Colon (tissue), 2 donors: ENCODE data around the gene ENTPD8.

Source experiments
- FAIRE-seq: peaks from 2 replicates; lab custom pipeline; 2012; peaks lifted over from hg19 to GRCh38; lab: Jason Lieb, UNC
- donor health status: control.
- donor health status: control.

Gene ENTPD8

DNA sequence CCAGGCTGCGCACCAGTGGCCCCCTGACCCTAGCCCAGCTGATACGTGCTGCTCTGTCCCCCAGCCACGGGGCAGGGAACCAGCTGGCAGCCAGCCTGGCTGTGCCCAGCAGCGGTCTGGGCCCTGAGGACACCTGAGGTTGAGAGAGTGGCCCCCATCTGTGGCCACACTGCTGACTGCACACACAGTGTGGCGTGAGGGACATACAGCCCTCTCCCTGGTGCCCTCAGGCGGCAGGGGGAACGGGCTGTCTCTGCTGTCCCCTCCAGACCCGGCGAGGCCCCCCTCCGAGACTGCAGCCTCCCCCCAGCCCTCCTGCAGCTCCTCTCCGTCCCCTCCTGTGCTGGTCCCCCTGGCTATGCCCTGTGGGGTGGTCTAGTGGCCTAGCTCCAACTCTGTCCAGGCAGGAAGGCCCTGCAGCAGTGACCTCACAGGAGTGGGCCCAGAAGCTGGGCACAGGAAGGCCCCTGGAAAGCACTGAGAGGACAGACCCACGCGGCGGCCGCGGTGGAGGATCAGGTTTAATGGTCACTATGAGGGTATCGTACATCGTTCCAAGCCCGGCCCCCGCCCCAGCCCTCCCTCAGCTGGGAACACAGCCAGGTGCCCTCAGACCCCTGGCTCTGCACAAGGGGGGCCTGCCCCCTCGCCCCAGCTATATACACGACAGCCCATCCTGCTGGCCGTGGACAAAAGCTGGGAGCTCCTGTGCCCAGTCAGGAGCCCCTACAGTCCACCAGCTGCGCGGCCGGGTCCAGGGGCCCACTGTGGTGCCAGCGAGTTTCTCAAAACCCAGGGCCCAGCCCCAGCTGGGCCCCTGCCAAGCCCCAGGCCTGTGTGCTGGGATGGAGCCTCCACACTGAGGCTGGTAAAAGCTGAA lies 6.8 kb upstream of the ENTPD8 start:
- FAIRE-seq = no peak

DNA sequence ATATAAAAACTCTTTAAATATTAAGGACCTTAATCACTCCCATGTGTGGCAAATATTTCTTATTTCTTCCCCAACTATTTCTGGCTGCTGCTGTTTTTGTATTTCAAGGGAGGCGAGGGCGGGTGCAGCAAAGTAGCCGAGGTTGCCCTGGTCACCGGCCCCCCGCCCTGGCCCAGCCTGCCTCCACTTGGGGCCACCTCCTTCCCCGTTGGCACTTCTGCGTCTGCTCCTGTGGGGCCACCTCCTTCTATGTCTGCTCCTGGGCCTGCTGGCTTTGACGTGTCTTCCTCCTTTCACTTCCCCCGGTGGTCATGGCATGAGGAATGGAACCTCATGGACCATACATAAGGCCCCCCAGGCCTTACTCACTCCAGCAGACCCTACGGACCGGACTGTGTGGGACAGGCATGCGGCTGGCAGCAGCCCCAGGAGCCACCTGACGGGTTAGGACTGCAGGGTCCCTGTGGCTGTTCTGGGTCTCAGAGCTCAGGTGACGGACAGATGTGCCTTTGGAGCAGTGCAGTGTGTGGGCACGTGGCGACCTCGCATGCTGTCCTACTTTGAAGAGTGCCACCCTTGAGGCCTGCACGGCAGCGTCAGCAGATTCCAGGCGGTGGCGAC lies 5.8 kb upstream of the ENTPD8 start:
- no peak for FAIRE-seq

DNA sequence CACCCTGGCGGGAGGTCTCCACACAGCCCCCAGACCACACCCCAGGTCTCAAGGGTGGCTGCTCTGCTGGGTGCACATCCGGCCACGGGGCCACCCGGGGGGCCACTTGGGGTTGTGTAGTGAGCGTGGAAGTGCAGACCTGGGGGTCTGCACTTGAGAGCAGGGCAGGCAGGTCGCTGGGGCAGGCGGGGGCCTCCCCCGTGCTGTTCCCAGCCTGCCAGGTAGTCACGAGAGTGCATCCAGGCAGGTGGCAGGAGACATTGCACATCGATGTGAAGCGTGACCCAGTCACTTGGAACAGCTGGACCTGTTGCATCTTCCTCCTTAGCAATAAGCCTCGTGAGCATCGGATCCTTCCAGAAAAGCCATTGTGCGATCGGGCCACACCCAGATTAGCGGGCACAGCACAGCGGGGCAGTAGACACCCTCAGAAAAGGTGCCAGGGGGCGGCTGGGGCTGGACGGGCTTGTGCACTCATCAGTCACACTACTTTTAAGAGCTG lies 4.8 kb upstream of the ENTPD8 start:
- no peak for FAIRE-seq

DNA sequence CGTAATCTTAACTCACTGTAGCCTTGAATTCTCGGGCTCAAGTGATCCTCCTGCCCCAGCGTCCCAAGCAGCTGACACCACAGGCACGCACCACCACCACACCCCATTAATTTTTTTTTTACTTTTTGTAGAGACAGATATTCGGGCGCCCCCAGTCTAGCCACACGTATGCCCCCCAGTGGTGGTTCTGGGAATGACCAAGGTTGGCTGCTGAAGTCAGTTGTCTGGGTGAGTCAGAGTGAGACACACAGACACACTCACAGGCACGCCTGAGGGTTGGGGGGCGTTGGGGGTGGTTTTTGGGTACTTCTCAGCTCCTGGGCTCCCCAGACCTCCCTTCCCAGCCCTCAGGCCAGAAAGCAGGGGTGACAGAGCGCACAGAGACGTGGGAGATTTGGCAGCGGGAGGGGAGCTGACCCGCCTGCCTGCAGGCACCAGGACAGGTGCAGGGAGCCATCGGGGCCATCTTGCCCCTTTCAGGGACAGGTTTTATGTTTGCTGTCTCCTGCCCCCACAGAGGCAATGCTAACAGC lies 4.2 kb upstream of the ENTPD8 start:
- no peak for FAIRE-seq

DNA sequence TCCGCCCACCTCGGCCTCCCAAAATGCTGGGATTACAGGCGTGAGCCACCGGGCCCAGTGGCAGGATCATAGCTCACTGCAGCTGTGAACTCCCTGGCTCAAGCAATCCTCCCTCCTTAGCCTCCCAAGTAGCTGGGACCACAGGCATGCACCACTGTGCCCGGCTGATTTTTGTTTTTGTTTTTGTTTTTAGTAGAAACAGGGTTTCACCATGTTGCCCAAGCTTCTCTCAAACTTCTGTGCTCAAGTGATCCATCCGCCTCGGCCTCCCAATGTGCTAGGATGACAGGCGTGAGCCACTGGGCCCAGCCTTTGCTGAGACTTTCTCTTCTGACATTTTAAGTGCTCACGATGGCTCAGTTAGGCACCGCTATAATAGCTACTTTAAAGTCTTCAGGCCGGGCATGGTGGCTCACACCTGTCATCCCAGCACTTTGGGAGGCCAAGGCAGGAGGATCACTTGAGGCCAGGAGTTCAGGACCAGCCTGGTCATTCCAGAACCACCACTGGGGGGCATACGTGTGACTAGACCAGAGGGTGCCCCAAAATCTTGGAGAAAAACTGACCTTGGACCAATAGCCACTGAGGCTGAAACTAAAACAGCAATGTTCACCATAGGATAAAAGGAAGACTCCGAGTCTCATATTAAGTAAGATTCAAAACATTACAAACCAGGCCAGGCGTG lies 3.1 kb upstream of the ENTPD8 start:
- FAIRE-seq = no peak

DNA sequence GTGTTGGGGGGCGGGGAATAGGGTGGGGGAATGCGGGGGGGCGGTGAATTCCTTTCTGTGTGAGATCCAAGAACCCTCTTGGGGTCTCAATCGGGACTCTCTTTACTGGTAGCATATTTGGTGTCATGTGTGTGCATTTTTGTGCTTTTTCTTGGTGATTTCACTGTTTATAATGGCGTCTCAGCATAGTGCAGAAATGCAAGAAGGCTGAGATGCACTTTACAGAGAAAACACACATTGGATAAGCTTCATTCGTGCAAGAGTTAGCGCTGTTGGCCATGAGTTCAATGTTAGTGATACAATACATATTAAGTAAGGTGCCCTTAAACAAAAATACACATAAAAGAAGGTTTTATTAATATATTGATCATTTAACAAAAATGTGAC lies 771 bp upstream of the ENTPD8 start:
- no peak for FAIRE-seq

DNA sequence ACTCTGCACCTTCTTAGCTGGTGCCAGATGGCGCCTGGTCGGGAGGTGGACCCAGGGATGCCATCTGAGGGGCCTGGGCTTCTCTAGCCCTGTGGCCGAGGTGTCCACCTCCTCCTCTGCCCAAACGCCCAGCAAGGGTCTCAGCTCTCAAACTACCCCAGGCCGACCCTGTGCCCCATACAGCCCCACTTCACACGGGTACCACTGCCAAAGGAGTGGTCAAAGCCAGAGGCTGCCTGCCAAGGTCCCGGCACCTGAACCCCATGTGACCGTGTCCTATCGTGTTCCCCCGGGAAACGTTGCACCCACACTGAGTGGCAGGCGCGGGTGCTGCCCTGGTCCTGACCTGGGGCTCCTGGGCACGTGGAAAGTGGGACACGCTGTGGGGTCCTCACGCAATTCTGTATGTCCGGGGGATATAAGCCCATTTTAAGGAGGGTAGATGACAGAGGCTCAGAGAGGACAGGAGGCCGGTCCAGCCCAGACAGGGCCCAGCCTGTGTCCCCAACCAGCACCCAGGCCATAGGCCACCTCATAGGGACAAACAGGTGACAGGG lies 1.9 kb downstream of the ENTPD8 start:
- FAIRE-seq = no peak

DNA sequence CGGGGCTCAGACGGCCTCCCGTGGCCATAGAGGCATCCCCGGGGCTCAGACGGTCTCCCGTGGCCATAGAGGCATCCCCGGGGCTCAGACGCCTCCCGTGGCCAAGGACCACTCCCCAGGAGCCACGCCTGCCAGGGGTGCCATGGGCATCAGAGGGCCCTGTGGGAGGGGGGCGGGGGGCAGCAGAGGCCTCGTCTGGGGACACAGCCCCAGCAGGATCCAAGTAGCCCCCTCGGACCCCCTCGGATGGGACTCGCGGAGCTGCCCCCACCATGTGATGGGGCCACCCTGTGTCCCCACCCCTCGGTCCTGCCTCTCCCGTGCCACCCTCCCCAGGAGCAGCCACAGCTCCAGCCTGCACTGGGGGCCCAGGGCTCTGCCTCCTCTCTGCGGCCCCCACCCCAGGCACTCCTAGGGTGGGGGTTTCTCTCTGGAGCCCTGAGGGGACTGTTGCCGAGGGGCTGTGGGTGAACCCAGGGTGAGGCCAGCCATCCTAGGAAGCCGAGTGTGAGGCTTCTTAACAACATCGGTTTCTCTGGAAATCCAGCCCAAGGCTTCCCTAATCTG lies 2.5 kb downstream of the ENTPD8 start:
- no peak for FAIRE-seq

DNA sequence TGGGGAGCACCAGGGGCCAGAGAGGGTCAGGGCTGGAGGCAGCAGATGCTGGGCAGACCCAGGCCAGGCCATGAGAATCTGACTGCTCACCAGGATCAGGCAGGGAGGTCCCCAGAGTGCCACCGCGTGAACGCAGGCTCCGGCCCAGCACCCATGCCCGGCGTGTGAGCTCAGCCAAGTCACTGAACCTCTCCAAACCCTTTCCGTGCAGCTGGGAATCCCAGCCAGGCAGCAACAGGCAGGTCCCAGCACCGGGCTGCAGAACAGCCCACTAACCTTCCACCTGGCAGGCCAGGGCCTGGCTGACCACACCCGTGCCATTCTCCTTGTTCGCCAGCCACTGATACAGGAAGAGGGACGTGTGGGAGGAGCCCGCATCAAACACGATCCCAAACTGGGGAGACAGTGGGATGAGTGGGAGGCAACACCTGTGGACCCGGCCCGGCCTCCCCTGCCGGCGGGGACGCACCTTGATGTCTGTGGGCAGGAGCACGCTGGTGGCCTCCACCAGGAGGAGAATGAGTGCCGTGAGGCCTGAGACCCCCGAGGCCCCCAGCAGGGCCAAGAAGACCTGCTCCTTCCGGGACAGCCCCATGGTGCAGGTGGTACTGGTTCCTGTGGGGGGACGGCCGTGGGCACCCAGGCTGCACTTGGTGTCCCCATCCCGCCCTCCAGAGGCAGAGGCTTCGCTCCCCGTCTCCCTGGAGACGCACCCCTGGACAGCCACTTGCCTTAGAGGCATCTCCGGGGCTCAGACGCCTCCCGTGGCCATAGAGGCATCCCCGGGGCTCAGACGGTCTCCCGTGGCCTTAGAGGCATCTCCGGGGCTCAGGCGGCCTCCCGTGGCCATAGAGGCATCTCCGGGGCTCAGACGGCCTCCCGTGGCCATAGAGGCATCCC lies 3.2 kb downstream of the ENTPD8 start:
- FAIRE-seq = no peak

DNA sequence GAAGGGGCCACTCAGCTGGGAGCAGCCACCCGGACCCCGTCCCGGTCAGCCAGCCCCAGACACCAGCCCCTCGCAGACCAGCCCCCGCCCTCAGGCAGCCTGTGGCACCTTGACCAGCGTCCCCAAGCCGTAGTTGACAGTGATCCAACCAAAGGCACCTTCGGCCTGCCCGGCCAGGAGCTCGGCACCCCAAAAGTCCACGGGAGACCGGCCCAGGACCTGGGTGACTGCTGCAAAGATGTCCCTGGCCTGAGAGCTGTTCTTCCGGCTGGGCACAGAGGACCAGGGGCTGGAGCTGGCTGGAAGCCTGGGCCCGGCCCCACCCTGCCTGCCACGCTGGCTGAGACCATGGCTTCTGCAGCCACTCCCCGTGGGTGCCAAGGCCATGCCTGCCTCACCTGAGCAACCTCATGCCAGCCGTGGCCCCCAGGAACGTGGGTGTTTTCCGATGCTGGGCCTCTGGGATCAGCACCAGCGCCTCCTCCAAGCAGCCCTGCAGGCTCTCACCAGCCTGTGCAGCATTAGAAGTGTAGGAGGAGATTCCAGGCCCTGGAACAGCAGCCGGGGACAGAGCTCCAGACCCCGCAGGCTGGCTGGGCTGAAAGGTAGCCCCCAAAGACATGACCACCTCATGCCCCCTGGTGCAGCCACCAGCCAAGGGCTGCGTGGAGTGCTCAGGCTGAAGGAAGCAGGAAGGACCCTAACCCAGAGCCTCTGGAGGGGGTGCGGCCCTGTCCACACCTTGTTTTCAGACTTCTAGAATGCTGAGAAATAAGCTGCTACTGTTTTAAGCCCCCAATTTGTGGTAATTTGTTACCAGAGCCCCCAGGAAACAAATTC lies 4.2 kb downstream of the ENTPD8 start:
- FAIRE-seq = no peak

DNA sequence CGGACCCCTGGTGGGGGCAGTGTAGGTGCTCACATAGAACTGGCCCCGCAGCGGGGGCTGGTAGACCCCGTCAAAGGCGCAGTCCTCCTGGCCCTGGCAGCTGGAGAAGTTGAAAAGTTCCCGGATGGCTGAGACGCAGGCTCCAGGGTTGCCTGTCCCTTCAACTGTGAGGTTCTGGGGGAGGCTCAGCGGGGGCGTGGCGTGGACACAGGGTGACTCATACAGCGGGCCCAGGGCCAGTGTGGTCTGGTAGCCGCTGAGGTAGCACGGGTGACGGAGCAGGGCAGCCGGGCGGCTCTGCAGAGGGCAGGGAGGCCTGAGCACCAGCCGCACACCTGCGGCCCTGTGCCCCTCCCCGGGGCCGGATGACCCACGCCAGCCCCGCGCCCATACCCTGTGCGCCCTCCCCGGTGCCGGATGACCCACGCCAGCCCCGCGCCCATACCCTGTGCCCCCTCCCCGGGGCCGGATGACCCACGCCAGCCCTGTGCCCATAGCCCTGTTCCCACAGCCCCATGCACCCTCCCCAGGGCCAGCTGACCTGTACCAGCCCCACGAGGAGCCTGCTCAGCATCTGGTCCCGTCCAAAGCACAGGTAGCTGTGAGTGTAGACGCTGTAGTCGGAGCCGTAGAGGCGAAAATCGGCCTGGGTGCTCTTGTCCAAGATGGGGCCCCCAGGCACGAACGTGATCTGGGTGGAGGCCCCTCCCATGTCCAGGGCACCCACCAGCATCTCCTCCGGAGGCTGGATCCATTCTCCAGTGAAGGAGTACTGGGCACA lies 5.0 kb downstream of the ENTPD8 start:
- no peak for FAIRE-seq

DNA sequence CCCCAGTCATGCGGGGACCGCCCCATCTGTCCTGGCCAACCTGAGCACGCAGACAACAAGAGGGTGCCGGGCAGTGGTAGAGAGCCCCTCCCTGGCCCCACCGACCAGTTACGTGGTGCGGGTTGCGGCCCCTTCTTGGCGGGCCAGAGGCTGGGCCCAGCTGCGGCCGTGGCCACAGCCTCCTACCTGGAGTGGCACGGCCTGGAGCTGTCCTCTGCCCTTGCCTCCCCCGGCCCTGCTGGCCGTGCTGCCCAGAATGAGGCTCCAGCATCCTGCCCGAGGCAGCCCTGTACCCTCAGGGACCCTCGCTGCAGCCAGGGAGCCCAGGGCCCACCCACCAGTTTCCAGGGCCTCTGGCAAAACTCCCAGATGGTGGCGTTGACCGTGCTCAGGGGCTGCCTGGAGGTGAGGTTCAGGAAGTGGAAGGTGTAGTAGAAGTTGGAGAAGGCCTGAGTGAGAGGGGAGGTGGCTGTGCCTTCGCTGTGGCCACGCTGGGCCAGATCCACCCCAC lies 5.7 kb downstream of the ENTPD8 start:
- FAIRE-seq = no peak

DNA sequence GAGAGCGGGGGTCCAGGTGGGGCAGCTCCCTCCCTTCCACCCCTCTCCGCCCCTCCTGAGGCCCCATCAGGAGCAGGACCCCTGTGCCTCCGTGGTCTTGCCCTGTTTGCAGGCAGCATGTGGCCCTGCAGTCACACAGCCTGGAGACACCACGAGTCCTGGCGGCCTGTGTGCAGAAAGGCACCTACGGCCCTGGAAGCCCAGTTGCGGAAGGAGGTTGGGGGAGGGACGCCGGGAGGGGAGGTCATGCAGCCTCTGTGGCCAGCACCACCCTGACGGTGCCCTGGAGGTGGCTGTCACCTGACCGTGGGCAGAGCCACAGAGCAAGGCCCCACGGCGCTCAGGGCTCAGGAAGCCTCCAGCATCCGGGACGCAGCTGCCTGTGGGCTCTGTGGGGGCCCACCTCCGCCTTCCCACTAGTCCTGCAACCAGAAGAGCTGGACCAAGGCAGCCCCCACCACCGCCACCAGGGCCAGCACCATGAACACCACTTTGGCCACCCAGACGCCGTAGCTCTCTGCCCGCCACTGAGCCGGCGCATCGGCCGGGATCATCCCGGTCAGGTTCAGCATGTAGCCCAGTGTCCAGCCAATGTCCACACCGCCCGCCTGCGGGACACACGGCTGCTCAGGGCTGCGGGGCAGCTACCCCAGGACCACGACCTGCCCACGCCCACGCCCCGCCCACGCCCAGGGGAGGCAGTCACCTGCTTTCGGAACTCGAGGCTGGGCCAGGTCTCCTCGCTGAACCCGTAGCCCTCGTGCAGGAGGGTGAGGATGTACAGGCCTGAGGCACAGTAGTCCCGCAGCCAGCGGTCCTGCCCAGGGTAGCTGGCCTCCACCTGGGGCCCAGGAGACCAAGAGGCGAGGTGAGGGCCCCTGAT lies 6.4 kb downstream of the ENTPD8 start:
- no peak for FAIRE-seq

DNA sequence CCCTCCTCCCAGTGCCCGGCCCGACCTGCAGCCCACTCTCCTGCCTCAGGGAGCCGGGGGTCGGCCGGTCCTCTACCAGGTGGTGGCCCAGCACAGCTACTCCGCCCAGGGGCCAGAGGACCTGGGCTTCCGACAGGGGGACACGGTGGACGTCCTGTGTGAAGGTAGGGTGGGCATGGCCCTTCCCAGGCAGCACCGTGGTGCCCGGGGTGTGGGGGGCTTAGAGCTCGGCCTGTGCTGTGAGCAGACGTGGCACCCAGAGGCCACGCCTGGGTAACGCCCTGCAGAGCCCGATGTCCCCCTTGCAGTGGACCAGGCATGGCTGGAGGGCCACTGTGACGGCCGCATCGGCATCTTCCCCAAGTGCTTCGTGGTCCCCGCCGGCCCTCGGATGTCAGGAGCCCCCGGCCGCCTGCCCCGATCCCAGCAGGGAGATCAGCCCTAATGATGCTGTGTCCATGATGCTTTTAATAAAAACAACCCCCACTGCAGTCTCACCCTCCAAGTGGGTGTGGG lies 7.2 kb downstream of the ENTPD8 start:
- no peak for FAIRE-seq

DNA sequence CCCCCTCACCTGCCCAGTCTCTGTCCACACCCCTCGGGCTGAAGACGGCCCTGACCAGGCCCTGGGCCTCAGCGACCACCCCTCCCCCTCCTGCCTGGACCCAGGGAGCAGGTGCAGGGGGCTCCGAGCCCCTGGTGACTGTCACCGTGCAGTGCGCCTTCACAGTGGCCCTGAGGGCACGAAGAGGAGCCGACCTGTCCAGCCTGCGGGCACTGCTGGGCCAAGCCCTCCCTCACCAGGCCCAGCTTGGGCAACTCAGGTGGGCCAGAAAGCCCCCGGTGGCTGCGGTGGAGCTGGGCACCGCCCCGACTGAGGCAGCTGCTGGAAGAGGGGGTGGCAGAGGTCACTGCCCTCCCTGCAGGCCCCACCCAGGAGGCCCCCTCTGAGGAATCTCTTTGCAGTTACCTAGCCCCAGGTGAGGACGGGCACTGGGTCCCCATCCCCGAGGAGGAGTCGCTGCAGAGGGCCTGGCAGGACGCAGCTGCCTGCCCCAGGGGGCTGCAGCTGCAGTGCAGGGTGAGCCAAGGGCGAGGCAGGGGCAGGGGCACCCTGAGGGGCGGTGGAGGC lies 7.7 kb downstream of the ENTPD8 start:
- FAIRE-seq = no peak

DNA sequence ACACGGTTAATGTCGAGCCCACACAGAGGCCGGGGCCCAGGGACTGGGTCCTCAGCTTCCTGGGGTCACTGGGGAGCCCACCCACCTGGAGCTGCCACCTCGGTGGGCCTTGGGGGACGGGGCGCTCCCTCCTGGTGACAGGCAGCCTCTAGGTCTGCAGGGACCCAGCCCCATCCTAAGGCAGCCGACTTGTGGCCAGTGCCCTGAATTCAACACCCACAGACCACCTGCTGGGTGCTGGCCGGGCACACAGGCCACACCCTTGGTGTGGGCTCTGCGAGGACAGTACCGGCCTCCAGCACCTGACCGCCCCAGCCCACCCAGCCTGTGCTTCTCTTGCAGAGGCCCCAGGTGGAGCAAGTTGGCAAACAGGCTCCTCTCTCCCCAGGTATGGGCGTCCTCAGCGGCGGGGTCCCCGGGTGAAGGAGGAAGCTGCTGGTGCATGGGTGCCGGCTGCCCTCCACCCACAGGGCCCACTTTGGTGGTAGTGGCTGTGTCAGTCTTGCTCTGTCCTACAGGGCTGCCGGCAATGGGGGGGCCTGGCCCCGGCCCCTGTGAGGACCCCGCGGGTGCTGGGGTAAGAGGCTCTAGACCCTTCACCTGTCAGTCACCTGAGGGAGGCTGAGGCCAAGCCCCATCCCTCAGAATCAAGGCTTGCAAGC lies 8.3 kb downstream of the ENTPD8 start:
- no peak for FAIRE-seq

DNA sequence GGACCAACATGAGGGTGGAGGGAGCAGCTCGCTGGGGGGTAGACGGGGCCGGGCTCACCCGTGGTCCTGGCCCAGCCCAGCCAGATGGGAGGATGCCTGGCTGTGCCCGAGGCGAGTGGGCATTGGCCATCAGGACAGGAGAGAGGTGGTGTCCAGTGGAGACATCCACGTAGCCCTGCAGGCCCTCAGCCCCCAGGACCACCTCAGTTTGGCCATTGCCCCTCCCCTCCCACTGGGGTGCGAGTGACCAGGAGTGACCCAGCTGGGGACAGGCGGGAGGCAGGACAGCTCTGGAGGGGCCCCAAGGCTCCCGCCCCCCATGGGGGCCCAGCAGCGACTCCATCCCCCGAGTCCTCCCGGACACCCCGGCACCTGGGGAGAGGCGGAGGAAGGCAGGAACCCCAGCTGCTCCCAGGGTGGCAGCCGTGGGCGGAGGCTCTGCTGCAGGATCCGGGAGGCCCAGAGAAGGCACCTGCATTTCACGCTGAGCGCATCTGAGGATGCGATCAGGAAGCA lies 9.7 kb downstream of the ENTPD8 start:
- no peak for FAIRE-seq
